Mononuclear cell (primary cell): ENCODE results near the gene CAPN9. TPM values are rescaled to one million over a fixed set of nuclear protein-coding genes. Genes with fewer than 3 reads are reported as not detected.

Experiments
- H3K27me3 ChIP-seq: 2 replicates; pipeline ENCODE4 v1.6.0; 2011; ENCODE audit warnings: low read length, control low read depth; ENCODE audit not compliant: insufficient read depth
- H3K4me1 ChIP-seq: 2 replicates; pipeline ENCODE4 v1.5.1; 2011; ENCODE audit warnings: mild to moderate bottlenecking, low read length, control low read depth; ENCODE audit not compliant: insufficient read depth
- H3K4me3 ChIP-seq: 2 replicates; pipeline ENCODE4 v1.5.1; 2011; ENCODE audit warnings: mild to moderate bottlenecking, low read length, moderate library complexity
- H3K9me3 ChIP-seq: 2 replicates; pipeline ENCODE4 v1.5.1; 2011; ENCODE audit warnings: low read depth, mild to moderate bottlenecking, control low read depth, low read length
- total RNA-seq: library from RNA; depleted of rRNA; stranded (reverse); fragments of >200 nt; gene quantifications from one replicate; pipeline ENCODE4 v1.2.3, GENCODE V29; 2012

The CAPN9 gene
- total RNA-seq, 1 donor = not detected

GRCh38 chr1:230788561-230789275, 41.5 kb downstream of the CAPN9 start:
- Histone ChIP-seq H3K4me1 (no peaks in the 10 kb centered on the region), H3K4me3 (no peak overlapping the region), H3K27me3 (no peaks in the 10 kb centered on the region), H3K9me3 (no peaks in the 10 kb centered on the region)

- Histone ChIP-seq H3K9me3 (no peaks in the 10 kb centered on the region), H3K4me1 (no peaks in the 10 kb centered on the region), H3K4me3 (no peak overlapping the region), H3K27me3 (no peaks in the 10 kb centered on the region)
Observed at GRCh38 chr1:230790026-230790425, 42.8 kb downstream of the CAPN9 start.

- Histone ChIP-seq H3K4me1 (no peaks in the 10 kb centered on the region), H3K27me3 (no peaks in the 10 kb centered on the region), H3K9me3 (no peaks in the 10 kb centered on the region), H3K4me3 (no peak overlapping the region)
Observed at GRCh38 chr1:230791986-230792564, 44.9 kb downstream of the CAPN9 start.

- no peaks in the 10 kb centered on the region for H3K27me3 ChIP-seq
- no peaks in the 10 kb centered on the region for H3K4me1 ChIP-seq
- no peak overlapping the region for H3K4me3 ChIP-seq
- no peaks in the 10 kb centered on the region for H3K9me3 ChIP-seq
Observed at GRCh38 chr1:230792691-230793462, 45.7 kb downstream of the CAPN9 start.

GRCh38 chr1:230793463-230793745, 46.2 kb downstream of the CAPN9 start:
- Histone ChIP-seq H3K9me3 (no peaks in the 10 kb centered on the region), H3K4me1 (no peaks in the 10 kb centered on the region), H3K4me3 (no peak overlapping the region), H3K27me3 (no peaks in the 10 kb centered on the region)

GRCh38 chr1:230794431-230794830, 47.2 kb downstream of the CAPN9 start:
- Histone ChIP-seq H3K4me3 (no peak overlapping the region), H3K4me1 (no peaks in the 10 kb centered on the region), H3K27me3 (no peaks in the 10 kb centered on the region), H3K9me3 (no peaks in the 10 kb centered on the region)

GRCh38 chr1:230794871-230795605, 47.9 kb downstream of the CAPN9 start:
- no peaks in the 10 kb centered on the region for H3K9me3 ChIP-seq
- H3K4me1 ChIP-seq = no peaks in the 10 kb centered on the region
- no peaks in the 10 kb centered on the region for H3K27me3 ChIP-seq
- no peak overlapping the region for H3K4me3 ChIP-seq

- no peaks in the 10 kb centered on the region for H3K4me1 ChIP-seq
- no peak overlapping the region for H3K4me3 ChIP-seq
- no peaks in the 10 kb centered on the region for H3K9me3 ChIP-seq
- no peaks in the 10 kb centered on the region for H3K27me3 ChIP-seq
Observed at GRCh38 chr1:230796626-230797025, 49.4 kb downstream of the CAPN9 start.

- Histone ChIP-seq H3K4me1 (no peaks in the 10 kb centered on the region), H3K27me3 (no peaks in the 10 kb centered on the region), H3K9me3 (no peaks in the 10 kb centered on the region), H3K4me3 (no peak overlapping the region)
Observed at GRCh38 chr1:230797376-230797920, 50.3 kb downstream of the CAPN9 start.

- no peaks in the 10 kb centered on the region for H3K4me1 ChIP-seq
- no peaks in the 10 kb centered on the region for H3K9me3 ChIP-seq
- no peak overlapping the region for H3K4me3 ChIP-seq
- no peaks in the 10 kb centered on the region for H3K27me3 ChIP-seq
Observed at GRCh38 chr1:230797942-230798365, 50.8 kb downstream of the CAPN9 start.

- Histone ChIP-seq H3K4me1 (no peaks in the 10 kb centered on the region), H3K27me3 (no peaks in the 10 kb centered on the region), H3K9me3 (no peaks in the 10 kb centered on the region), H3K4me3 (no peak overlapping the region)
Observed at GRCh38 chr1:230798491-230798890, 51.3 kb downstream of the CAPN9 start.

- H3K4me1 ChIP-seq = no peaks in the 10 kb centered on the region
- H3K4me3 ChIP-seq = no peak overlapping the region
- H3K27me3 ChIP-seq = no peaks in the 10 kb centered on the region
- no peaks in the 10 kb centered on the region for H3K9me3 ChIP-seq
Observed at GRCh38 chr1:230800891-230801840, 54.0 kb downstream of the CAPN9 start.

- Histone ChIP-seq H3K9me3 (no peaks in the 10 kb centered on the region), H3K4me3 (no peak overlapping the region), H3K4me1 (no peaks in the 10 kb centered on the region), H3K27me3 (no peaks in the 10 kb centered on the region)
Observed at GRCh38 chr1:230804396-230804795, 57.2 kb downstream of the CAPN9 start.

- no peaks in the 10 kb centered on the region for H3K27me3 ChIP-seq
- no peaks in the 10 kb centered on the region for H3K9me3 ChIP-seq
- H3K4me3 ChIP-seq = no peak overlapping the region
- H3K4me1 ChIP-seq = no peaks in the 10 kb centered on the region
Observed at GRCh38 chr1:230806552-230806951, 59.4 kb downstream of the CAPN9 start.
